Endodermal cell (in vitro differentiated cells): ENCODE data around the gene RHPN2. TPM values are rescaled to one million over a fixed set of nuclear protein-coding genes. Genes with fewer than 3 reads are reported as not detected.

Source experiments
- DNase-seq: peaks from one replicate; pipeline ENCODE4 v3.0.0-alpha.2; 2017
- H3K27ac ChIP-seq: 2 replicates; pipeline ENCODE4 v1.5.1; 2013; ENCODE audit warnings: mild to moderate bottlenecking, low read depth, low read length, moderate library complexity
- H3K27me3 ChIP-seq: 2 replicates; pipeline ENCODE4 v1.6.1; 2013; ENCODE audit warnings: mild to moderate bottlenecking, low read length, moderate library complexity; ENCODE audit not compliant: insufficient read depth, control insufficient read depth, poor library complexity, severe bottlenecking
- H3K36me3 ChIP-seq: 2 replicates; pipeline ENCODE4 v1.7.0; 2013; ENCODE audit warnings: mild to moderate bottlenecking, low read length, moderate library complexity; ENCODE audit not compliant: control insufficient read depth, insufficient read depth
- H3K4me1 ChIP-seq: one replicate; pipeline ENCODE4 v1.7.0; 2013; ENCODE audit warnings: low read length; ENCODE audit not compliant: control insufficient read depth, insufficient read depth
- H3K4me3 ChIP-seq: 2 replicates; pipeline ENCODE4 v1.5.1; 2013; ENCODE audit warnings: mild to moderate bottlenecking, low read length, moderate library complexity
- H3K9ac ChIP-seq: 2 replicates; pipeline ENCODE4 v1.6.1; 2013; ENCODE audit warnings: mild to moderate bottlenecking, low read length, moderate library complexity; ENCODE audit not compliant: poor library complexity, severe bottlenecking; ENCODE audit errors: extremely low read depth
- H3K9me3 ChIP-seq: 2 replicates; pipeline ENCODE4 v1.6.1; 2013; ENCODE audit warnings: mild to moderate bottlenecking, low read length, moderate library complexity; ENCODE audit not compliant: control insufficient read depth
- H3K27ac Mint-ChIP-seq: 2 replicates; pipeline ENCODE4 v1.8.0; 2020; ENCODE audit warnings: mixed read lengths
- H3K27me3 Mint-ChIP-seq: 2 replicates; pipeline ENCODE4 v1.8.0; 2021; ENCODE audit warnings: mild to moderate bottlenecking, mixed read lengths; ENCODE audit not compliant: insufficient read depth
- H3K36me3 Mint-ChIP-seq: 2 replicates; pipeline ENCODE4 v1.8.0; 2020; ENCODE audit warnings: low read depth, mixed read lengths
- H3K4me1 Mint-ChIP-seq: 2 replicates; pipeline ENCODE4 v1.8.0; 2020; ENCODE audit warnings: mixed read lengths
- H3K4me3 Mint-ChIP-seq: 2 replicates; pipeline ENCODE4 v1.8.0; 2020; ENCODE audit warnings: mild to moderate bottlenecking, moderate library complexity, mixed read lengths
- H3K9me3 Mint-ChIP-seq: 2 replicates; pipeline ENCODE4 v1.8.0; 2020; ENCODE audit warnings: mild to moderate bottlenecking, mixed read lengths
- WGBS, 2 experiments: methylation state at CpG; one replicate each; pipeline versions ENCODE4 v1.1.5 to v1.1.7; 2013; ENCODE audit warnings: missing lambda C conversion rate in 2 of 2, mixed read lengths in 1 of 2; ENCODE audit not compliant: insufficient coverage in 1 of 2, insufficient read length in 1 of 2; 5-methylcytosine and 5-hydroxymethylcytosine counted together
- total RNA-seq, 2 donors: library from RNA; stranded (reverse); fragmentation: NEBNext Ultra II Directional in 1 of 2; extraction: Animal tissue kit (Norgen Biotek cat#: 25700) in 1 of 2; gene quantifications; 2 replicates in 1 of 2; 3 replicates in 1 of 2; pipeline ENCODE4 v1.2.1, GENCODE V29; 2021
- TF ChIP-seq, protein P1 (sequence below): fragments of 200-600 bp; sonication (generic); conservative IDR thresholded peaks from 2 replicates; pipeline ENCODE4 v1.5.0; 2021; ENCODE audit warnings: antibody characterized with exemption, mild to moderate bottlenecking

RHPN2 gene
- total RNA-seq, 2 donors from 2014 or later, result 52.0 to 53.2 TPM

DNA sequence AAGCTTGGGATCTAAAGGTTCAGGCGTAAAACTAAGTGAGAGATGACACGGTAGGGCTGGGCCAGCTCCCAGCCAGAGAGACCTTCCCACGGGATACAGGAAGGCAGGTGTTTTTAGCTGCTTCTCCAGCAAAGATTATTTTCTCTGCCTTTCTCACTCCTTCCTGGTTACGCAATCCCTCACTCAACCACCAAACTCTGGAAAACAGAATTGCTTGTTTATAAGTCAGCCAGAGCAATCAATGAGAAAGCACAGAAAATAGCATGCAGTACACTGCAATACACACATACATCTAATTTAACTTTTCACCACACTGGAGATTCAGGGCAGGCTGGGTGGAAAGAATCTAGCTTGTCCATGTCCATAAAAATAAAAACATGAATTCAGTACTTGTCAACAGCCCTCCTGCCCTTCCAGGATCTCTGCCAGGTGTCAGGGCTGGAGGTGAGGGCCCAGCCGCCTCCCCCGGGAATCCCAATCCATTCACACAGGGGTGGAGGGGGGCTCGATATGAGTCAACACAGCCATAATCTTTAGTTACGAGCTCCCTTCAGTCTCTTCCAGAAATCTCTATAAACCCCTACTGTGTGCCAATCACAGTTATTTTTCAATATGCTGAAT is 12.2 kb downstream of the RHPN2 start:
- Histone ChIP-seq H3K27ac (no peak overlapping the region), H3K4me1 (peaks cover 18% of the 10 kb centered on the region), H3K27me3 (no peaks in the 10 kb centered on the region), H3K9me3 (no peaks in the 10 kb centered on the region), H3K4me3 (no peak overlapping the region), H3K36me3 (peaks cover 46% of the 10 kb centered on the region), H3K9ac (no peak overlapping the region)
- no peak for DNase-seq
- Mint-ChIP-seq H3K9me3 (no peaks in the 10 kb centered on the region), H3K27me3 (no peaks in the 10 kb centered on the region), H3K4me1 (peaks cover 31% of the 10 kb centered on the region), H3K27ac (peak overlapping the region; percentile 52), H3K4me3 (no peak overlapping the region), H3K36me3 (peaks cover 38% of the 10 kb centered on the region)
- 88 to 97% methylated on average over 6 to 8 of the region's 8 CpGs for WGBS, 2 experiments
- TF ChIP-seq, protein P1, sequence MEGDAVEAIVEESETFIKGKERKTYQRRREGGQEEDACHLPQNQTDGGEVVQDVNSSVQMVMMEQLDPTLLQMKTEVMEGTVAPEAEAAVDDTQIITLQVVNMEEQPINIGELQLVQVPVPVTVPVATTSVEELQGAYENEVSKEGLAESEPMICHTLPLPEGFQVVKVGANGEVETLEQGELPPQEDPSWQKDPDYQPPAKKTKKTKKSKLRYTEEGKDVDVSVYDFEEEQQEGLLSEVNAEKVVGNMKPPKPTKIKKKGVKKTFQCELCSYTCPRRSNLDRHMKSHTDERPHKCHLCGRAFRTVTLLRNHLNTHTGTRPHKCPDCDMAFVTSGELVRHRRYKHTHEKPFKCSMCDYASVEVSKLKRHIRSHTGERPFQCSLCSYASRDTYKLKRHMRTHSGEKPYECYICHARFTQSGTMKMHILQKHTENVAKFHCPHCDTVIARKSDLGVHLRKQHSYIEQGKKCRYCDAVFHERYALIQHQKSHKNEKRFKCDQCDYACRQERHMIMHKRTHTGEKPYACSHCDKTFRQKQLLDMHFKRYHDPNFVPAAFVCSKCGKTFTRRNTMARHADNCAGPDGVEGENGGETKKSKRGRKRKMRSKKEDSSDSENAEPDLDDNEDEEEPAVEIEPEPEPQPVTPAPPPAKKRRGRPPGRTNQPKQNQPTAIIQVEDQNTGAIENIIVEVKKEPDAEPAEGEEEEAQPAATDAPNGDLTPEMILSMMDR, result no peak

DNA sequence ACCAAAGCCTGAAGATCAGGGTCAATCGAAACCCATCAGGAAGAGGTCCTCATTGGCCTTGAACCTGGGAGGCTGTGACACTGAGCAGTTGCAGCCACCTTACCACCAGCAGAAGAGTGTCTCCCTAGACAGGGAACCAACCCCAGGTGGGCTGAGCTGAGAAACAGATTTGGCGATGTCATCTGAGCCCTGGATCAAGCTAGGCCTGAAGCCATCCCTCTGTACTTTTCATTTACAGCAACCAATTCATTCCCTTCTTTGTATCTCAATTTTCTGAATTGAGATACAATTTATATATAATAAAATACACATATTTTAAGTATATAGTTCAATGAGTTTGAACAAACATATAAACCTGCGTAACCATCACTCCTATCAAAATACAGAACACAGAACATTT is 14.6 kb downstream of the RHPN2 start:
- no peak overlapping the region for H3K27ac ChIP-seq

DNA sequence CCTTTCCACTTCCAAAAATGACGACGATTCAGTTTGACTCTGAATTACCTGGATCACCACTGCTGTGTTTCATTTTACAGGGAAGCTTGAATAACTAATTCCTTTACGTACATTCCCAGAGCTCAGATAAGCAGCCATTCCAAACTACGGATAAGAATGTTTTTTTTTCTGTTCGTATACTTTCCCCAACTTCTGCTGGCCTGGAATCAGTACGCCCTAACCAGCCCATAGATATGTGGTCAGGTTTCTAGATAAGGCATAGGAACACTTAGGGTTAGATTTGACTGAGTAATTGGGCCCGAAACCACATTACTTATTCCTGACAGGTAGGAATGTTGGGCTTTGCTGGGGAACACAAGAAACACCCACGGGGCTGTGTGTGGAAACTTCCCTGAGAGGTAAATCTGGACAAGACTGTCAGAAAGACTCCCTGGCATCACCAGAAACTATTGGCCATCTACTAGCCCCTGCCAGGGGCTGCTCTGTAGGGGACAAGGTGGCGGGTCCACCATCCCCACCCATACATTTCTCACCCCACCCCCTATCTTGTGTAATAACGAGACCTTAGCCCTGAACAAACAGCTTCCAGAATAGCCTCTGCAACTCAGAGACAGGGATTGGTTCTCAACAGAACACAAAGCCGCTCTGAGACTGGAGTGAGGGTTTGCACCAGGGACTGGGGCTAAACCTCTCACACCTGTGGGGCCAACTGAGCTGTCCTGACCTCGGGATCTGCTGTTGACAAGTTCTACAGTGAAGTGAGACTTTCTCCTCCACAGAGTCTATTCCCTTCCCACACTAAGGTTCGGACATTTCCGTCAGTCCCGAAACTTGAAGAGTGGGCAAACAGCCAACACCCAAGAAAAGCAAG is 15.6 kb downstream of the RHPN2 start:
- Mint-ChIP-seq H3K36me3 (peaks cover 54% of the 10 kb centered on the region), H3K4me3 (no peak overlapping the region), H3K4me1 (peaks cover 31% of the 10 kb centered on the region), H3K27me3 (no peaks in the 10 kb centered on the region), H3K27ac (peak overlapping the region; percentile 85), H3K9me3 (no peaks in the 10 kb centered on the region)
- Histone ChIP-seq H3K27me3 (no peaks in the 10 kb centered on the region), H3K36me3 (peaks cover 53% of the 10 kb centered on the region), H3K4me1 (peaks cover 14% of the 10 kb centered on the region), H3K9me3 (no peaks in the 10 kb centered on the region), H3K27ac (no peak overlapping the region), H3K4me3 (no peak overlapping the region), H3K9ac (no peak overlapping the region)
- no peak for DNase-seq
- TF ChIP-seq, protein P1, result no peak
- WGBS, 2 experiments, result 91 to 97% methylated on average over 6 to 15 of the region's 15 CpGs

More for the DNA sequence above, 14.6 kb downstream of the RHPN2 start:
- no peaks in the 10 kb centered on the region for H3K27me3 ChIP-seq
- no peak overlapping the region for H3K9ac ChIP-seq
- peaks cover 61% of the 10 kb centered on the region for H3K36me3 ChIP-seq
- H3K4me1 Mint-ChIP-seq, result peaks cover 31% of the 10 kb centered on the region
- H3K4me3 Mint-ChIP-seq, result no peak overlapping the region
- WGBS, 2 experiments, result 93 to 100% methylated on average over 1 to 2 of the region's 3 CpGs
- no peak overlapping the region for H3K4me3 ChIP-seq
- peaks cover 57% of the 10 kb centered on the region for H3K36me3 Mint-ChIP-seq
- no peaks in the 10 kb centered on the region for H3K9me3 Mint-ChIP-seq
- peaks cover 18% of the 10 kb centered on the region for H3K4me1 ChIP-seq
- no peak for DNase-seq
- H3K9me3 ChIP-seq, result no peaks in the 10 kb centered on the region
- TF ChIP-seq, protein P1, result no peak
- no peaks in the 10 kb centered on the region for H3K27me3 Mint-ChIP-seq
- no peak overlapping the region for H3K27ac Mint-ChIP-seq
